Measurements from ENCODE around the gene KY. TPM values are rescaled to one million over a fixed set of nuclear protein-coding genes. Genes with fewer than 3 reads are reported as not detected.

Gene KY
- polyA plus RNA-seq, 1 donor from 2014 or later, result 1.7 TPM

DNA sequence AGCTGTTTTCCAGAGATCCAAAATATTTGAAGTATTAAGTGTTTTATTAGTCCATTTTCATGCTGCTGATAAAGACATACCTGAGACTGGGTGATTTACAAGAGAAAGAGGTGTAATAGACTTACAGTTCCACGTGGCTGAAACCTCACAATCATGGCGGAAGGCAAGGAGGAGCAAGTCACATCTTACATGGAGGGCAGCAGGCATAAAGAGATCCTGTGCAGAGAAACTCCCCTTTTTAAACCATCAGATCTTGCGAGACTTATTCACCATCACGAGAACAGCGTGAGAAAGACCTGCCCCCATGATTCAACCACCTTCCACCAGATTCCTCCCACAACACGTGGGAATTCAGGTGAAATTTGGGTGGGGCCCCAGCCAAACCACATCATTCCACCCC is 82.0 kb downstream of the KY start:
- H3K9me3 ChIP-seq (ENCODE audit: low read length), result no peaks in the 10 kb centered on the region
- no peak overlapping the region for H2AFZ ChIP-seq (ENCODE audit: low read depth, low read length)

DNA sequence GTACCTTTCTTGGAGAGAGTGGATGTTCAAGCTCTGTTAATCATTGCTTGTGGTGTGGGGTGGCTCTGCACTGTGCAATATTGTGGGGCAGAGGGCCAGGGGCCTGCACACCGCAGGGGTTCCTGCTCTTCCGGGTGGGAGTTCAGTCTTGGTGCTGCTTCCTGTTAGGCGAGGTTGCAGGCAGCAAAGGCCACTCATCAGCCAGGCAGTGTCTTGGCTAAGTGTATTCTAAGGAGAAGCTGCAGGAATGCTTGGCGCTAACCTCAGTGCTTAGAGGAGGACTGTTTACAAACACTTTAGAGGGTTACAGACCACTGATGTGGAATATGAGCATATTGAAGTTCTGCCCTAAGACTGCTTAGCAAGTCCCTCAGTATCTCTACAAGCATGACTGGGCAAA is 83.2 kb downstream of the KY start:
- Histone ChIP-seq H4K20me1 (ENCODE audit: insufficient read depth) (no peaks in the 10 kb centered on the region), H3F3A (ENCODE audit: insufficient read depth, low read length, poor library complexity, severe bottlenecking) (no peaks in the 10 kb centered on the region), H3K9me2 (ENCODE audit: insufficient read depth, low read length) (no peaks in the 10 kb centered on the region), H3K4me2 (ENCODE audit: low read length) (no peak overlapping the region), H3K4me3 (ENCODE audit: low read length) (no peak overlapping the region), H2AFZ (ENCODE audit: low read depth, low read length) (no peak overlapping the region), H3K27me3 (ENCODE audit: insufficient read depth, low read depth, low read length) (no peaks in the 10 kb centered on the region), H3K27ac (ENCODE audit: low read length) (no peak overlapping the region), H3K9ac (ENCODE audit: low read length) (no peak overlapping the region), H3K36me3 (ENCODE audit: insufficient read depth, low read length) (no peaks in the 10 kb centered on the region), H3K9me3 (ENCODE audit: low read length) (no peaks in the 10 kb centered on the region), H3K79me2 (replicated peaks; ENCODE audit: insufficient read depth, low read length) (no peaks in the 10 kb centered on the region)
- TF ChIP-seq MXI1 (conservative IDR thresholded peaks at IDR 0.05; ENCODE audit: poor library complexity, severe bottlenecking), result no peak
- no peak for TF ChIP-seq EZH2 (IDR thresholded peaks at IDR 0.05; ENCODE audit: borderline replicate concordance, insufficient read depth, low read length, poor library complexity, severe bottlenecking)
- TF ChIP-seq, protein P1, sequence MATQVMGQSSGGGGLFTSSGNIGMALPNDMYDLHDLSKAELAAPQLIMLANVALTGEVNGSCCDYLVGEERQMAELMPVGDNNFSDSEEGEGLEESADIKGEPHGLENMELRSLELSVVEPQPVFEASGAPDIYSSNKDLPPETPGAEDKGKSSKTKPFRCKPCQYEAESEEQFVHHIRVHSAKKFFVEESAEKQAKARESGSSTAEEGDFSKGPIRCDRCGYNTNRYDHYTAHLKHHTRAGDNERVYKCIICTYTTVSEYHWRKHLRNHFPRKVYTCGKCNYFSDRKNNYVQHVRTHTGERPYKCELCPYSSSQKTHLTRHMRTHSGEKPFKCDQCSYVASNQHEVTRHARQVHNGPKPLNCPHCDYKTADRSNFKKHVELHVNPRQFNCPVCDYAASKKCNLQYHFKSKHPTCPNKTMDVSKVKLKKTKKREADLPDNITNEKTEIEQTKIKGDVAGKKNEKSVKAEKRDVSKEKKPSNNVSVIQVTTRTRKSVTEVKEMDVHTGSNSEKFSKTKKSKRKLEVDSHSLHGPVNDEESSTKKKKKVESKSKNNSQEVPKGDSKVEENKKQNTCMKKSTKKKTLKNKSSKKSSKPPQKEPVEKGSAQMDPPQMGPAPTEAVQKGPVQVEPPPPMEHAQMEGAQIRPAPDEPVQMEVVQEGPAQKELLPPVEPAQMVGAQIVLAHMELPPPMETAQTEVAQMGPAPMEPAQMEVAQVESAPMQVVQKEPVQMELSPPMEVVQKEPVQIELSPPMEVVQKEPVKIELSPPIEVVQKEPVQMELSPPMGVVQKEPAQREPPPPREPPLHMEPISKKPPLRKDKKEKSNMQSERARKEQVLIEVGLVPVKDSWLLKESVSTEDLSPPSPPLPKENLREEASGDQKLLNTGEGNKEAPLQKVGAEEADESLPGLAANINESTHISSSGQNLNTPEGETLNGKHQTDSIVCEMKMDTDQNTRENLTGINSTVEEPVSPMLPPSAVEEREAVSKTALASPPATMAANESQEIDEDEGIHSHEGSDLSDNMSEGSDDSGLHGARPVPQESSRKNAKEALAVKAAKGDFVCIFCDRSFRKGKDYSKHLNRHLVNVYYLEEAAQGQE (IDR thresholded peaks at IDR 0.05; ENCODE audit: borderline replicate concordance), result no peak
- TF ChIP-seq SMC3 (conservative IDR thresholded peaks at IDR 0.05; ENCODE audit: poor library complexity), result no peak
- TF ChIP-seq RAD21 (conservative IDR thresholded peaks at IDR 0.05), result no peak
- TF ChIP-seq EP300 (conservative IDR thresholded peaks at IDR 0.05; ENCODE audit: poor library complexity, severe bottlenecking), result no peak
- no peak for TF ChIP-seq POLR2AphosphoS5 (IDR thresholded peaks at IDR 0.05)
- TF ChIP-seq, protein P2, sequence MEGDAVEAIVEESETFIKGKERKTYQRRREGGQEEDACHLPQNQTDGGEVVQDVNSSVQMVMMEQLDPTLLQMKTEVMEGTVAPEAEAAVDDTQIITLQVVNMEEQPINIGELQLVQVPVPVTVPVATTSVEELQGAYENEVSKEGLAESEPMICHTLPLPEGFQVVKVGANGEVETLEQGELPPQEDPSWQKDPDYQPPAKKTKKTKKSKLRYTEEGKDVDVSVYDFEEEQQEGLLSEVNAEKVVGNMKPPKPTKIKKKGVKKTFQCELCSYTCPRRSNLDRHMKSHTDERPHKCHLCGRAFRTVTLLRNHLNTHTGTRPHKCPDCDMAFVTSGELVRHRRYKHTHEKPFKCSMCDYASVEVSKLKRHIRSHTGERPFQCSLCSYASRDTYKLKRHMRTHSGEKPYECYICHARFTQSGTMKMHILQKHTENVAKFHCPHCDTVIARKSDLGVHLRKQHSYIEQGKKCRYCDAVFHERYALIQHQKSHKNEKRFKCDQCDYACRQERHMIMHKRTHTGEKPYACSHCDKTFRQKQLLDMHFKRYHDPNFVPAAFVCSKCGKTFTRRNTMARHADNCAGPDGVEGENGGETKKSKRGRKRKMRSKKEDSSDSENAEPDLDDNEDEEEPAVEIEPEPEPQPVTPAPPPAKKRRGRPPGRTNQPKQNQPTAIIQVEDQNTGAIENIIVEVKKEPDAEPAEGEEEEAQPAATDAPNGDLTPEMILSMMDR (IDR thresholded peaks at IDR 0.05; ENCODE audit: poor library complexity, severe bottlenecking), result no peak
- TF ChIP-seq TAF1 (IDR thresholded peaks at IDR 0.05; ENCODE audit: low read depth), result no peak

More for the DNA sequence above, 82.0 kb downstream of the KY start:
- no peaks in the 10 kb centered on the region for H3K79me2 ChIP-seq (replicated peaks; ENCODE audit: insufficient read depth, low read length)
- H3K9me2 ChIP-seq (ENCODE audit: insufficient read depth, low read length), result no peaks in the 10 kb centered on the region
- H4K20me1 ChIP-seq (ENCODE audit: insufficient read depth), result no peaks in the 10 kb centered on the region
- no peak overlapping the region for H3K27ac ChIP-seq (ENCODE audit: low read length)
- H3K9ac ChIP-seq (ENCODE audit: low read length), result no peak overlapping the region
- H3K36me3 ChIP-seq (ENCODE audit: insufficient read depth, low read length), result no peaks in the 10 kb centered on the region
- no peak overlapping the region for H3K4me3 ChIP-seq (ENCODE audit: low read length)
- H3K27me3 ChIP-seq (ENCODE audit: insufficient read depth, low read depth, low read length), result no peaks in the 10 kb centered on the region
- no peak overlapping the region for H3K4me2 ChIP-seq (ENCODE audit: low read length)
- H3F3A ChIP-seq (ENCODE audit: insufficient read depth, low read length, poor library complexity, severe bottlenecking), result no peaks in the 10 kb centered on the region
- no peak for TF ChIP-seq EP300 (conservative IDR thresholded peaks at IDR 0.05; ENCODE audit: poor library complexity, severe bottlenecking)
- TF ChIP-seq, protein P1 (IDR thresholded peaks at IDR 0.05; ENCODE audit: borderline replicate concordance), result no peak
- TF ChIP-seq MXI1 (conservative IDR thresholded peaks at IDR 0.05; ENCODE audit: poor library complexity, severe bottlenecking), result no peak
- TF ChIP-seq SMC3 (conservative IDR thresholded peaks at IDR 0.05; ENCODE audit: poor library complexity), result no peak
